HG03039 (cell line): Measurements from ENCODE around the gene DOCK4.

Source experiments
- ATAC-seq: cut with Tn5 transposase; IDR thresholded peaks from one replicate; pipeline ENCODE4 v1.9.1; 2021; ENCODE audit warnings: mild to moderate bottlenecking, moderate library complexity; ENCODE audit not compliant: unreplicated experiment

Gene DOCK4

GRCh38 chr7:111697771-111698170 lies 508.4 kb downstream of the DOCK4 start:
- ATAC-seq, result no peak

- ATAC-seq, result no peak
These were observed 511.8 kb downstream of the DOCK4 start for GRCh38 chr7:111694376-111694775.

GRCh38 chr7:111690364-111691111 lies 515.7 kb downstream of the DOCK4 start:
- ATAC-seq, result no peak

GRCh38 chr7:111685349-111685748 lies 520.9 kb downstream of the DOCK4 start:
- ATAC-seq, result no peak

- no peak for ATAC-seq
These were observed 523.4 kb downstream of the DOCK4 start for GRCh38 chr7:111682588-111683340.

- ATAC-seq, result no peak
These were observed 525.0 kb downstream of the DOCK4 start for GRCh38 chr7:111681242-111681641.

- no peak for ATAC-seq
These were observed 527.2 kb downstream of the DOCK4 start for GRCh38 chr7:111678986-111679385.

- ATAC-seq, result no peak
These were observed 527.9 kb downstream of the DOCK4 start for GRCh38 chr7:111678281-111678680.

- ATAC-seq, result no peak
These were observed 528.4 kb downstream of the DOCK4 start for GRCh38 chr7:111677848-111678247.

- ATAC-seq, result no peak
These were observed 529.4 kb downstream of the DOCK4 start for GRCh38 chr7:111676811-111677210.
